ENCODE data around the gene MEGF6. TPM values are rescaled to one million over a fixed set of nuclear protein-coding genes. Genes with fewer than 3 reads are reported as not detected.

Gene MEGF6
- total RNA-seq, 6 experiments from 2014 or later, result 2.2 to 9.6 (median 4.4) TPM

- no peak for ATAC-seq
- WGBS (ENCODE audit: insufficient coverage, low coverage, low lambda C conversion rate, missing lambda C conversion rate), result no CpG with 5 or more reads among the region's 30 CpGs
- DNase-seq, result no peak
- no peaks in the 10 kb centered on the region for H3K4me1 ChIP-seq
- TF ChIP-seq POLR2A (IDR thresholded peaks at IDR 0.05), result no peak
- TF ChIP-seq CTCF (IDR thresholded peaks at IDR 0.05), result no peak
- H3K9me3 ChIP-seq, result no peaks in the 10 kb centered on the region
- H3K27ac ChIP-seq, result no peak overlapping the region
- intact Hi-C loops (cut with DNase I), result no loop called here
- no peaks in the 10 kb centered on the region for H3K27me3 ChIP-seq
- H3K36me3 ChIP-seq, result no peaks in the 10 kb centered on the region
- H3K4me3 ChIP-seq, result no peak overlapping the region
These were observed 12.6 kb downstream of the MEGF6 start for GRCh38 chr1:3598522-3599285.

DNA sequence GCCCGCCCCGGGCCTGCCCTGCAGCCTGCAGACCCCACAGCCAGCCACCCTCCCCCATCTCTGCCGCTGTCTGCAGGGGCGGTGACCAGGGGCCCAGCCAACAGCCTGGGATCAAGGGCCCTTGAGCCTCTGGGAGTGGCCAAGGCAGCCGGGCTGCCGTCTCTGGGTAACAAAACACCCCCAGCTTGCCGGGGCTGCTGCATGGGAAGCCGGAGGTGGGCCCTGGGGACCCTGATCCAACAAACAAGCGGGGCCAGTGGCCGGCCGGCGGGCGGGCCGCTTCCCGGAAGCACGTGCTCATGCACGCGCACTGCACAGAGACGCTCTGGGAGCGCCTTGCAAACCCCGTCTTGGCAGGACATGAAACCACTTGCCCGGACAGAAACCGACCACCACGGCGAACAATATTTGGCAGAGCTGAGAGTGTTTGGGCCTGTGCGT lies 13.2 kb downstream of the MEGF6 start:
- Histone ChIP-seq H3K4me1 (no peaks in the 10 kb centered on the region), H3K36me3 (no peaks in the 10 kb centered on the region), H3K9me3 (no peaks in the 10 kb centered on the region), H3K27ac (no peak overlapping the region), H3K27me3 (no peaks in the 10 kb centered on the region), H3K4me3 (no peak overlapping the region)
- no peak for DNase-seq
- TF ChIP-seq POLR2A (IDR thresholded peaks at IDR 0.05) (no peak), CTCF (IDR thresholded peaks at IDR 0.05) (no peak)
- intact Hi-C loops (cut with DNase I), result no loop called here
- no CpG with 5 or more reads among the region's 26 CpGs for WGBS (ENCODE audit: insufficient coverage, low coverage, low lambda C conversion rate, missing lambda C conversion rate)
- ATAC-seq, result peak in 2 of 4 donors; percentile 33 to 41

GRCh38 chr1:3597599-3597964 lies 13.7 kb downstream of the MEGF6 start:
- Histone ChIP-seq H3K4me1 (no peaks in the 10 kb centered on the region), H3K9me3 (no peaks in the 10 kb centered on the region), H3K27ac (no peak overlapping the region), H3K36me3 (no peaks in the 10 kb centered on the region), H3K27me3 (no peaks in the 10 kb centered on the region), H3K4me3 (no peak overlapping the region)
- intact Hi-C loops (cut with DNase I), result no loop called here
- peak in 3 of 4 donors; percentile 26 to 30 (median 27) for ATAC-seq
- TF ChIP-seq POLR2A (IDR thresholded peaks at IDR 0.05) (no peak), CTCF (IDR thresholded peaks at IDR 0.05) (no peak)
- WGBS (ENCODE audit: insufficient coverage, low coverage, low lambda C conversion rate, missing lambda C conversion rate), result 55% methylated on average over 9 of the region's 11 CpGs
- no peak for DNase-seq

DNA sequence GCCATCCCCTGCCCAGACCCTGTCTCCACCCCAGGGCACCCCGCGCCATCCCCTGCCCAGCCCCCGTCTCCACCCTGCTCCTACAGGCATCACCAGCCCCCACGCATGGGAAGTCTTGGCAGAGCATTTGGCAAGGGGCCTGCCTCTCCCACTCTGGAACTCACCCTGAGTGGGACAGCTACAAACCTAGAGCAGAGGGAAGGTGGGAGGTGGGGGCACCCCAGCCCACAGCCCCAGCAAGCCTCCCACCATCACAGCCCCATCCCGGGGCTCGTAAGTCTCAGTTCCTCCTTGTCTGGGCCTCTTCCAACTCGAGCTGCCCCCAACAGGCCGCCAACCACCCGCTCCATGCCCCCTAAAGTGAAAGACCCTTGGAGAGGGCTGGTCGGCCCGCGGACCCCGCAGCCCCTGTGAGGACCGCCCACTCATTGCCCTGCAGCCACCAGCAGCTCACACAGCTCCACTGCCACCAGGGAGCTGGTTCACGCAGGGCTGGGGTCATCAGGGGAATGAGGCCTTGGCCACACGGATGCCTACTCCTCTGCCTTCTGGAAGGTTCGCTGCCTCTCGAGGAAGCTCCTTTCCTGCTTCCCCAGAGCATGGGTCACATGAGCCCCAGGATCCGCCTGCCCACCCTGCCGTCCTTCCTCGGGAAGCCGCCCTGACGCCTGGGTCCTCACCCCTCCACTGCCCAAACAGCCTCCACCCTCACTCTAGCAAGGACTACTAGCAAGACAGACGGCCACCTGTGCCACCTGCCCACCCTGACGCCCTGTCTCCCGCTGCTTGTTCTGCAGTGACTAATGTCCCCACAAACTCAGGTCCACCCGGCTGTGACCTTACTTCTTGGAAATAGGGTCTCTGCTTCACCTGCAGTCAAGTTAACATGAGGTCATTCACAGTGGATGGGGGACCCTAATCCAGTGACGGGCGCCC lies 14.4 kb downstream of the MEGF6 start:
- Histone ChIP-seq H3K27me3 (no peaks in the 10 kb centered on the region), H3K36me3 (no peaks in the 10 kb centered on the region), H3K9me3 (no peaks in the 10 kb centered on the region), H3K4me3 (no peak overlapping the region), H3K27ac (no peak overlapping the region), H3K4me1 (no peaks in the 10 kb centered on the region)
- no peak for TF ChIP-seq POLR2A (IDR thresholded peaks at IDR 0.05)
- TF ChIP-seq CTCF (IDR thresholded peaks at IDR 0.05), result no peak
- DNase-seq, result no peak
- intact Hi-C loops (cut with DNase I), result no loop called here
- no peak for ATAC-seq
- 0% methylated on average over 1 of the region's 29 CpGs for WGBS (ENCODE audit: insufficient coverage, low coverage, low lambda C conversion rate, missing lambda C conversion rate)

All from right lobe of liver (tissue), 6 donors.